ENCODE results near the gene EGF. TPM values are rescaled to one million over a fixed set of nuclear protein-coding genes. Genes with fewer than 3 reads are reported as not detected.

Gene EGF
- total RNA-seq, 4 donors from 2014 or later: 0.09 to 0.12 TPM; not detected in 2

- ATAC-seq (ENCODE audit: low FRiP score) (no peak), DNase-seq (ENCODE audit: low spot score) (no peak)
- TF ChIP-seq CTCF (IDR thresholded peaks at IDR 0.05): no peak
These were observed 130.1 kb downstream of the EGF start for GRCh38 chr4:110042545-110043517.

GRCh38 chr4:110046588-110047049 is 133.9 kb downstream of the EGF start:
- ATAC-seq (ENCODE audit: low FRiP score) (no peak), DNase-seq (ENCODE audit: low spot score) (no peak)
- TF ChIP-seq CTCF (IDR thresholded peaks at IDR 0.05): no peak

- TF ChIP-seq CTCF (IDR thresholded peaks at IDR 0.05): no peak
- DNase-seq (ENCODE audit: low spot score) (no peak), ATAC-seq (ENCODE audit: low FRiP score) (peak; percentile 62)
These were observed 137.6 kb downstream of the EGF start for GRCh38 chr4:110049951-110050925.

DNA sequence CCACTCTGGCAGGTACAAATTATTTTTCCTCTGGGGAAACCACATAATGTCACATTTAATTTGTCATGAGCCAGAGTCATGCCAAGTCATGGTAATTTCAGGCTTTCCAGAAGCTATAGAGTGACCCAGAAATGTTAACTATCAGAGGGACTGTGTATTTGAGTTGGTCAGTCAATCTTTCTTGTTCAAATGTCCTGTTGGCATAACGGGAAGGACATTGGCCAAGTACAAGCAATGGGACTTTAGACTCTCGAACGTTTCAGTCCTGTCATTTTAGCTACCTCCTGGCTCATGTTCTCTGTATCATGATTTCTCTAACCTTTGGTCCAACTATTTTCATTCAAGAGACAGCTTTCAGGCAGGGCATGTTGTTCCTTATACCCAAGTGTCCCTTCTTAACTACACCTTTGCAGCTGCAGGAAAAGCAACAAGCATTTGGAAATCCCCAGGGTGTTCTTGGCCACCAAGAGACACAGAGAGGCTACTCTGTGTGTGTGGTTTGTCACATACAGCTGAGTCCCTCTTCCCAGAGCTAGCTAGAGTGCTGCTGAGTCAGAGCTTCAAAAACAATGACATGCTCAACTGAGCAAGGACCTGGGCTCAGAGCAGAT is 142.6 kb downstream of the EGF start:
- TF ChIP-seq CTCF (IDR thresholded peaks at IDR 0.05): no peak

GRCh38 chr4:110058677-110059076 is 146.0 kb downstream of the EGF start:
- DNase-seq (ENCODE audit: low spot score) (no peak), ATAC-seq (ENCODE audit: low FRiP score) (no peak)
- TF ChIP-seq CTCF (IDR thresholded peaks at IDR 0.05): no peak

More for the DNA sequence above, 142.6 kb downstream of the EGF start:
- no peak for ATAC-seq (ENCODE audit: low FRiP score)
- no peak for DNase-seq (ENCODE audit: low spot score)

DNA sequence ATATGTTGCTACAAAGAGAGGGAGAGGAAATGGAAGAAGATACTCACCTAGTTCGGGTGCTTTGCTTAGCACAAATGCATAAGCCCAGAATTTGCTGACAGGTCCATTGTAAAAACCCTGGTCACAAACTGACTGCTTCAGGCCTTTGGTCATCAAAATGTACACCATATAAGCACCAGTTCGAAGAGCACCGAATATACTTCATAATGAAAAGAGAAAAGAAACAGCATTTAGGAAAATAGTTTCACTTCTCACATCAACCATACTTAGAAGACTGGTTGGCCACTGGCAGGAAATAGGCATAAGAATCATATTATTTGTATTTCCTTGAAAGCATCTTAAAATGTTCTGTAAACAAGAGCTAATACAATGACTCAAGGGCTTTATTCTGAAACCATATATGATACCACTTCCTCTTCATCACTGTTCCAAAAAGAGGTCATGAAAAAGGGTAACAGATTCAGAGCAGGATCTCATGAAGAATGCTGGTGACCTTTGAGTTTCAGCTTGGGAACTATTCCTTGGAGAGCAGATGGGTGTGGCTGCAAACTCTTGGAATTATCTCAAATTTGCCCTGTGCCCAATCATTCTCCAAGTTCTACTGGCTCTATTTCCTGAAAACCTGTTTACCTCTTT is 147.0 kb downstream of the EGF start:
- no peak for DNase-seq (ENCODE audit: low spot score)
- ATAC-seq (ENCODE audit: low FRiP score): no peak
- TF ChIP-seq CTCF (IDR thresholded peaks at IDR 0.05): no peak
